ENCODE results near the gene DNMT3A.
A peak's percentile ranks its signal among the peaks of the same experiment; 100 is the strongest.

The DNMT3A gene

DNA sequence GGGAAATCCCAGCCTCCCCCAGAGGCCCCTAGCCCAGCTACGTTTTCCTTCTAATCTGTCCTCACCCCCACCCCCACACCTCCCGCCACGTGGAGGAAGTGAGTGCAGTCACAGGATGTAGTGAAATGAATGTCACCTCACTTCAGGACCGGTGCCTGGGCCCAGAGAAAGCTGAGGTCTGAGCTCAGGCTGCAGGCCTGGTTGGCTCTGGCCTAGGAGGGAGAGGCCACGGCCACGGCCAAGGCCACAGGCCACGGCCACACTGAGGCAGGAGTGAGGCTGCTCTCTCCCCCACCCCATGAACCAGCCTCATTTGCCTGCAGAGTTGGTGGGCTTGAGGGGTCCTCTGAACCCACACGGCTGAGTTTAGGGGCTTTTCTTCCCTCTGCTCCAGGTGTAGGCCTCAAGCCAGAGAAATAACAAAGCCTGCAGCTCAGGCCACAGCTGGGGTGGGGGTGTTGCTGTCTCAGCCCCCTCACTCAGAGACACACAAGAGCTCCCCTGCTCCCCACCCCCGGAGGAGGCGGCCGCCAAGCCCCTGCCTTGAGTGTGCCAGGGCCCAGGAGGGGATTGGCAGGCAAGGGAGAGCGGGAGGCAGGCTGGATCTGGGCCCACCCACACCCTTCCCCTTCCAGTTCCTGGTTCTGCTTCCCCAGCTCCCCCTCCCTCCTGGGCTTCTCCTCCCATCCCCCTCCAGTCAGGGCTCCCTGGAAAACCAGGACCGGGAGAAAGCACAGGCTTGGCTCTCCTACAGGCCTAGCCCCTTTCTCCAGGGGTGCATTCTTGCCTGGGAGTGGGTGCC lies 27.0 kb downstream of the DNMT3A start:
- DNase-seq (peak; percentile 68), ATAC-seq (ENCODE audit: insufficient read depth, low read depth) (peak; percentile 79)
- H3K27me3 ChIP-seq (ENCODE audit: insufficient read depth, low read length, poor library complexity) = no peaks in the 10 kb centered on the region
- no peak overlapping the region for H2AFZ ChIP-seq (ENCODE audit: low read depth, low read length)
- H3K4me3 ChIP-seq (ENCODE audit: low read depth in 1 of 2, low read length in 2 of 2) = no peak overlapping the region
- TF ChIP-seq, protein P1, sequence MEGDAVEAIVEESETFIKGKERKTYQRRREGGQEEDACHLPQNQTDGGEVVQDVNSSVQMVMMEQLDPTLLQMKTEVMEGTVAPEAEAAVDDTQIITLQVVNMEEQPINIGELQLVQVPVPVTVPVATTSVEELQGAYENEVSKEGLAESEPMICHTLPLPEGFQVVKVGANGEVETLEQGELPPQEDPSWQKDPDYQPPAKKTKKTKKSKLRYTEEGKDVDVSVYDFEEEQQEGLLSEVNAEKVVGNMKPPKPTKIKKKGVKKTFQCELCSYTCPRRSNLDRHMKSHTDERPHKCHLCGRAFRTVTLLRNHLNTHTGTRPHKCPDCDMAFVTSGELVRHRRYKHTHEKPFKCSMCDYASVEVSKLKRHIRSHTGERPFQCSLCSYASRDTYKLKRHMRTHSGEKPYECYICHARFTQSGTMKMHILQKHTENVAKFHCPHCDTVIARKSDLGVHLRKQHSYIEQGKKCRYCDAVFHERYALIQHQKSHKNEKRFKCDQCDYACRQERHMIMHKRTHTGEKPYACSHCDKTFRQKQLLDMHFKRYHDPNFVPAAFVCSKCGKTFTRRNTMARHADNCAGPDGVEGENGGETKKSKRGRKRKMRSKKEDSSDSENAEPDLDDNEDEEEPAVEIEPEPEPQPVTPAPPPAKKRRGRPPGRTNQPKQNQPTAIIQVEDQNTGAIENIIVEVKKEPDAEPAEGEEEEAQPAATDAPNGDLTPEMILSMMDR (IDR thresholded peaks at IDR 0.05; ENCODE audit: borderline replicate concordance, extremely low read depth, low read length, poor library complexity, severe bottlenecking) = no peak
- no peak for TF ChIP-seq EZH2 (IDR thresholded peaks at IDR 0.05; ENCODE audit: borderline replicate concordance, low read depth, low read length, severe bottlenecking)
- no peak overlapping the region; the same call in 1 of the 2 replicates for H3K4me2 ChIP-seq (ENCODE audit: insufficient read depth, low read length)
- peak overlapping the region; percentile 40 for H3K9ac ChIP-seq (ENCODE audit: low read depth, low read length)
- peaks cover 25% of the 10 kb centered on the region for H3K79me2 ChIP-seq (ENCODE audit: insufficient read depth, low read length)
- H3K9me3 ChIP-seq (ENCODE audit: insufficient read depth, low read length, severe bottlenecking) = no peaks in the 10 kb centered on the region
- H4K20me1 ChIP-seq (ENCODE audit: insufficient read depth, low read length) = peaks cover 13% of the 10 kb centered on the region
- peaks cover 26% of the 10 kb centered on the region for H3K4me1 ChIP-seq (ENCODE audit: insufficient read depth, low read length)
- H3K27ac ChIP-seq (ENCODE audit: low read length) = peak overlapping the region; percentile 80
- peaks cover 28% of the 10 kb centered on the region for H3K36me3 ChIP-seq (ENCODE audit: insufficient read depth, low read length)

DNA sequence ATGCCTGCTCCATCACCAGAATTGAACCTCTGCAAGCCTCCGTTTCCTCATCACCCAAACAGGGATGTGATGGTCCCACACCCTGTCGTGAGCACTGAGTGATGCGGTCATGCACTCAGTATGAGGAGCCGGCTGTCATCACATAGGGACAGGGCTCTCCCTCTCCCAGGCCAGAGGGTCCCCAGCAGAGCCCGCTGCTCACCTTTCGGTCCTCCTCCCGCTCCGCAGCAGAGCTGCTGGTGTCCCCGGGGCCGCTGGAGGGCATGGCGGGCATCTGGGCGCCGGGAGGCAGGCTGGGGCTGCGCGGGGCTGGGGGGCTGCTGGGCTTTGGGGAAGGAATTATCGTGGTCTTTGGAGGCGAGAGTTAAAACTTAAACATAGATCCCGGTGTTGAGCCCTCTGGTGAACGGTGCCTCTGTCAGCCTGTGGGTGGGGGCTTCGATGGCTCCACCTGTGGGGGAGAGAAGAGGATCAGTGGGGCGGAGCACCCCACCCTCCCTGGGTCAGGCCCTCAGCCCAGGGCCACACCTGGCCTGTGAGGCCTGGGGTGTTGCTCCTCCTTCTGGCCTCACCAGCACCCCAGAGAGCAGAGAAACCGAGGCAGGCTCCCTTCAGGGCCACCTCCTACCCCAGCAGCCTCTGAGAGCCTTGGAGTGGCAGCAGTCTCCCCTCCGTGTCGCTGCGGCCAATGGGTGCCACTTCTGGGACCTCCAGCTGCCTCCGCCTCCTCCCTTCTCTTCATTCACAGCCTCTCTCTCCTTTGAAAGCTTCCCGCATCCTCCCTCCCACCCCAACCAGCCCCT lies 27.8 kb downstream of the DNMT3A start:
- H4K20me1 ChIP-seq (ENCODE audit: insufficient read depth, low read length) = peaks cover 16% of the 10 kb centered on the region
- H3K9me3 ChIP-seq (ENCODE audit: insufficient read depth, low read length, severe bottlenecking) = no peaks in the 10 kb centered on the region
- H3K4me1 ChIP-seq (ENCODE audit: insufficient read depth, low read length) = peaks cover 26% of the 10 kb centered on the region
- no peak overlapping the region for H3K4me3 ChIP-seq (ENCODE audit: low read depth in 1 of 2, low read length in 2 of 2)
- DNase-seq (no peak), ATAC-seq (ENCODE audit: insufficient read depth, low read depth) (no peak)
- TF ChIP-seq, protein P1 (IDR thresholded peaks at IDR 0.05; ENCODE audit: borderline replicate concordance, extremely low read depth, low read length, poor library complexity, severe bottlenecking) = no peak
- H3K27ac ChIP-seq (ENCODE audit: low read length) = peak overlapping the region; percentile 37; the same call in 1 of the 2 replicates
- H3K27me3 ChIP-seq (ENCODE audit: insufficient read depth, low read length, poor library complexity) = no peaks in the 10 kb centered on the region
- no peak overlapping the region for H3K9ac ChIP-seq (ENCODE audit: low read depth, low read length)
- H3K79me2 ChIP-seq (ENCODE audit: insufficient read depth, low read length) = peaks cover 20% of the 10 kb centered on the region
- H3K36me3 ChIP-seq (ENCODE audit: insufficient read depth, low read length) = peaks cover 35% of the 10 kb centered on the region
- H3K4me2 ChIP-seq (ENCODE audit: insufficient read depth, low read length) = no peak overlapping the region
- H2AFZ ChIP-seq (ENCODE audit: low read depth, low read length) = no peak overlapping the region

DNA sequence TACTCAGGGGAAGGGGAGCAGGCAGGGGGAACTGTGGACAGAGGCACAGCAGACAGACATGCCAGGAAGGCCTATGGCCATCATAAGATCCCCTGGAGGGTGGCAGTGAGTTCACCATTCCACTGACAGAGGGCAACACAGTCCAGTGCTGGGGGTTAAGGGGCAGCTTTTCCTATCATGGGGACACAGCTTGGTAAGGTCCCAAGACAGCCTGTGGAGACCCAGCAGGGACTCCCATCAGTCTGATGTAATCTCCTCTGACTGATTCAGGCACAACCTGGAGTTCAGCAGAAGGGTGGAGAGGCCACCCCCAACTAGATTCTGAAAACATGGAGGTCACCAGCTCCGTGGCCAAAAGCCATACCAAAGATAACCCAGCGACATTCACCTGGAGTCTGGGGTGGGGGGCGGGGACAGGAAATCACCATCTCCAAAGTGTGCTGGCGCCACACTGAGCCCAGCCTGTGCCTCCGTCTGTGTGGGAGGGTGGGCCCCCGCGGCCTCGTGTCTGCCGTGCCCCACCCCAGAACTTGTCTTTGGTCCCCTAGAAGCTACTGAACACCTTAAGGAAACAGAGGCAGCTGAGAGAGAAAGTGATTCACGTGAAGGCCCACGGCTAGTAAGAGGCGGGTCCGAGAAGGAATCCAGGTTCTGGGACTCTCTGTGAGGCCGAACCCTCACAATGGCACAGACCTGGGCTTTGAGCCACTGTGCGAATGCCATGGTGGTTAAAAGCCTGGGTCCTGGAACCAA lies 28.6 kb downstream of the DNMT3A start:
- Histone ChIP-seq H3K36me3 (ENCODE audit: insufficient read depth, low read length) (peaks cover 42% of the 10 kb centered on the region), H4K20me1 (ENCODE audit: insufficient read depth, low read length) (peaks cover 17% of the 10 kb centered on the region), H2AFZ (ENCODE audit: low read depth, low read length) (no peak overlapping the region), H3K9me3 (ENCODE audit: insufficient read depth, low read length, severe bottlenecking) (no peaks in the 10 kb centered on the region), H3K27me3 (ENCODE audit: insufficient read depth, low read length, poor library complexity) (no peaks in the 10 kb centered on the region), H3K4me2 (ENCODE audit: insufficient read depth, low read length) (no peak overlapping the region), H3K9ac (ENCODE audit: low read depth, low read length) (no peak overlapping the region), H3K4me3 (ENCODE audit: low read depth in 1 of 2, low read length in 2 of 2) (no peak overlapping the region), H3K4me1 (ENCODE audit: insufficient read depth, low read length) (peaks cover 26% of the 10 kb centered on the region), H3K27ac (ENCODE audit: low read length) (no peak overlapping the region), H3K79me2 (ENCODE audit: insufficient read depth, low read length) (peaks cover 20% of the 10 kb centered on the region)
- no peak for DNase-seq
- ATAC-seq (ENCODE audit: insufficient read depth, low read depth) = no peak
- TF ChIP-seq, protein P1 (IDR thresholded peaks at IDR 0.05; ENCODE audit: borderline replicate concordance, extremely low read depth, low read length, poor library complexity, severe bottlenecking) = no peak
- no peak for TF ChIP-seq EZH2 (IDR thresholded peaks at IDR 0.05; ENCODE audit: borderline replicate concordance, low read depth, low read length, severe bottlenecking)

All from DND-41 (cell line).